ENCODE results near the gene MDK. TPM values are rescaled to one million over a fixed set of nuclear protein-coding genes. Genes with fewer than 3 reads are reported as not detected.
"Not testable (repeated sequence)": the region's sequence is repeated elsewhere in the genome, so short reads cannot be mapped to it uniquely, and the experiment has no call there.

MDK gene
- total and polyA plus RNA-seq, 2 donors (not counting 3 experiments of a cell fraction or from before 2014, with no cell fraction given): 331 to 893 TPM

DNA sequence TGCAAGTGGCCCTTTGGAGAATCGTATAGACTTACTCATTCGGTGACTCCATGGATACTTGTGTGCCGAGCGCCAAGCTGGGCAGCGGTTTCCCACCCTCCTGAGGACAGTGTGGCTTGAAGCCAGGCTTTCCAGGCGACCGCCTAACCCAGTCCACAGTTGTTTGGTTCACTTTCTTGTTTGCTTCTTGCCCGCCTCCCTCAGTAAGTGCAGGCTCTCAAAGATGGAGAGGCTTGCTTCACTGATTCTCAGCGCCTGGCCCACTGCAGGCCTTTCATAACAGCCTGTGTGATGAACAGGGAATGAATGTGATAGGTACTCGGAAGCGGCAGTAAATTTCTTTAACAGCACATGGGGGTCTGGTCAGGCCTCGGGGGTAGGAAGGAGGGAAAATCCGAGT is 11.2 kb upstream of the MDK start:
- H3K79me2 ChIP-seq (ENCODE audit: control insufficient read depth, insufficient read depth, low read length): no peaks in the 10 kb centered on the region
- dilution Hi-C loops (cut with MboI; ENCODE audit: extremely low pct_ligation_motif_present, low sequenced_read_pairs) (no loop called here), intact Hi-C loops (cut with micrococcal nuclease) (no loop called here)
- H2AFZ ChIP-seq (ENCODE audit: low read depth, low read length): no peak overlapping the region
- no peaks in the 10 kb centered on the region for H3K4me1 ChIP-seq (ENCODE audit: control insufficient read depth, extremely low read depth, insufficient read depth, low read length)
- no peaks in the 10 kb centered on the region for H3K9me1 ChIP-seq (replicated peaks; ENCODE audit: control insufficient read depth, extremely low read depth, insufficient read depth, low read length)
- no peaks in the 10 kb centered on the region for H3K9me3 ChIP-seq (replicated peaks; ENCODE audit: control insufficient read depth, insufficient read depth, low read length)
- no peaks in the 10 kb centered on the region for H3K27me3 ChIP-seq (ENCODE audit: control insufficient read depth in 2 of 2, insufficient read depth in 2 of 2, low read length in 2 of 2)
- ChIA-PET CTCF (interaction anchor here (1.5 to 11.6 kb wide), 3 partner anchors 13 to 168 kb away, joined by 3 to 200 read pairs (median 4); partner anchors contain the start of gene DGKZ), POLR2A (no interaction called here)
- peaks cover 0 to 28% of the 10 kb centered on the region in 2 experiments for H3K36me3 ChIP-seq (ENCODE audit: control insufficient read depth in 2 of 2, extremely low read depth in 1 of 2, insufficient read depth in 2 of 2, low read length in 2 of 2)
- no peaks in the 10 kb centered on the region for H4K20me1 ChIP-seq (replicated peaks; ENCODE audit: control insufficient read depth, extremely low read depth, insufficient read depth, low read length)
- no peak for DNase-seq (ENCODE audit: low read depth, low spot score)
- no peak overlapping the region for H3K4me2 ChIP-seq (ENCODE audit: insufficient read depth, low read length)
- no peak overlapping the region for H3K27ac ChIP-seq (ENCODE audit: insufficient read depth, low read depth, low read length)
- no peak for TF ChIP-seq POLR2A (IDR thresholded peaks at IDR 0.05; ENCODE audit: low read depth, low read length)
- no peak for TF ChIP-seq GATA2 (IDR thresholded peaks at IDR 0.05; ENCODE audit: insufficient read depth, insufficient read length, low read depth, low read length)
- TF ChIP-seq EZH2 (IDR thresholded peaks at IDR 0.05; ENCODE audit: borderline replicate concordance, low read depth, low read length, severe bottlenecking): no peak
- TF ChIP-seq, protein P1, sequence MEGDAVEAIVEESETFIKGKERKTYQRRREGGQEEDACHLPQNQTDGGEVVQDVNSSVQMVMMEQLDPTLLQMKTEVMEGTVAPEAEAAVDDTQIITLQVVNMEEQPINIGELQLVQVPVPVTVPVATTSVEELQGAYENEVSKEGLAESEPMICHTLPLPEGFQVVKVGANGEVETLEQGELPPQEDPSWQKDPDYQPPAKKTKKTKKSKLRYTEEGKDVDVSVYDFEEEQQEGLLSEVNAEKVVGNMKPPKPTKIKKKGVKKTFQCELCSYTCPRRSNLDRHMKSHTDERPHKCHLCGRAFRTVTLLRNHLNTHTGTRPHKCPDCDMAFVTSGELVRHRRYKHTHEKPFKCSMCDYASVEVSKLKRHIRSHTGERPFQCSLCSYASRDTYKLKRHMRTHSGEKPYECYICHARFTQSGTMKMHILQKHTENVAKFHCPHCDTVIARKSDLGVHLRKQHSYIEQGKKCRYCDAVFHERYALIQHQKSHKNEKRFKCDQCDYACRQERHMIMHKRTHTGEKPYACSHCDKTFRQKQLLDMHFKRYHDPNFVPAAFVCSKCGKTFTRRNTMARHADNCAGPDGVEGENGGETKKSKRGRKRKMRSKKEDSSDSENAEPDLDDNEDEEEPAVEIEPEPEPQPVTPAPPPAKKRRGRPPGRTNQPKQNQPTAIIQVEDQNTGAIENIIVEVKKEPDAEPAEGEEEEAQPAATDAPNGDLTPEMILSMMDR (IDR thresholded peaks at IDR 0.05; ENCODE audit: extremely low read depth in 1 of 2, insufficient read depth in 1 of 2, low read depth in 1 of 2, low read length in 2 of 2): no peak
- TF ChIP-seq POLR2AphosphoS5 (IDR thresholded peaks at IDR 0.05; ENCODE audit: insufficient read depth, low read depth, low read length): no peak
- no peak for TF ChIP-seq MAX (IDR thresholded peaks at IDR 0.05; ENCODE audit: insufficient read depth, insufficient read length)
- no peak for TF ChIP-seq MYC (IDR thresholded peaks at IDR 0.05; ENCODE audit: low read depth, low read length)
- TF ChIP-seq FOS (IDR thresholded peaks at IDR 0.05; ENCODE audit: borderline replicate concordance, insufficient read depth, low read length): no peak
- TF ChIP-seq JUN (IDR thresholded peaks at IDR 0.05; ENCODE audit: borderline replicate concordance, insufficient read depth, insufficient read length, low read depth): no peak
- H3K9ac ChIP-seq (replicated peaks; ENCODE audit: extremely low read depth, insufficient read depth, low read length): no peak overlapping the region
- H3K4me3 ChIP-seq (replicated peaks in 1 of 3; ENCODE audit: insufficient read depth in 1 of 3, low read depth in 1 of 3, low read length in 3 of 3): no peak overlapping the region
- FAIRE-seq: no peak
- no TSS peak for BruUV-seq (replicated peaks)

GRCh38 chr11:46371262-46371661 is 10.2 kb upstream of the MDK start:
- H3K4me1 ChIP-seq (ENCODE audit: control insufficient read depth, extremely low read depth, insufficient read depth, low read length); H3K27ac ChIP-seq (ENCODE audit: insufficient read depth, low read depth, low read length); H3K27me3 ChIP-seq (ENCODE audit: control insufficient read depth in 2 of 2, insufficient read depth in 2 of 2, low read length in 2 of 2); intact Hi-C loops (cut with micrococcal nuclease); H3K79me2 ChIP-seq (ENCODE audit: control insufficient read depth, insufficient read depth, low read length); H3K9me1 ChIP-seq (replicated peaks; ENCODE audit: control insufficient read depth, extremely low read depth, insufficient read depth, low read length); FAIRE-seq; H2AFZ ChIP-seq (ENCODE audit: low read depth, low read length); H3K4me3 ChIP-seq (replicated peaks in 1 of 3; ENCODE audit: insufficient read depth in 1 of 3, low read depth in 1 of 3, low read length in 3 of 3); H3K9ac ChIP-seq (replicated peaks; ENCODE audit: extremely low read depth, insufficient read depth, low read length); H3K9me3 ChIP-seq (replicated peaks; ENCODE audit: control insufficient read depth, insufficient read depth, low read length); DNase-seq (ENCODE audit: low read depth, low spot score); BruUV-seq (replicated peaks); H3K4me2 ChIP-seq (ENCODE audit: insufficient read depth, low read length); H4K20me1 ChIP-seq (replicated peaks; ENCODE audit: control insufficient read depth, extremely low read depth, insufficient read depth, low read length); POLR2A ChIA-PET; dilution Hi-C loops (cut with MboI; ENCODE audit: extremely low pct_ligation_motif_present, low sequenced_read_pairs): not testable (repeated sequence)
- CTCF ChIA-PET: interaction anchor here (1.0 to 1.5 kb wide), 2 partner anchors 12 to 165 kb away, joined by 3 read pairs; no protein-coding TSS in a partner anchor
- peaks cover 0 to 31% of the 10 kb centered on the region in 2 experiments for H3K36me3 ChIP-seq (ENCODE audit: control insufficient read depth in 2 of 2, extremely low read depth in 1 of 2, insufficient read depth in 2 of 2, low read length in 2 of 2)
